GM23338 (cell line): ENCODE measurements around the gene RFWD3. TPM values are rescaled to one million over a fixed set of nuclear protein-coding genes. Genes with fewer than 3 reads are reported as not detected.

Experiments used
- ATAC-seq: fragments of 200-7000 bp; cut with Tn5 transposase; 3 replicates; pipeline ENCODE4 v1.9.1; 2020
- DNase-seq: peaks from one replicate; pipeline ENCODE4 v3.0.0-alpha.2; 2015; ENCODE audit warnings: low spot score
- H2AFZ ChIP-seq: fragments of 200-600 bp; sonication (generic); 2 replicates; pipeline ENCODE4 v1.8.0; 2016; ENCODE audit warnings: antibody characterized with exemption, mild to moderate bottlenecking, moderate library complexity
- H3F3A ChIP-seq: fragments of 200-600 bp; sonication (generic); replicated peaks from 2 replicates; pipeline ENCODE4 v1.8.0; 2017; ENCODE audit warnings: antibody characterized with exemption, mixed run types, low read depth
- H3K27ac ChIP-seq: fragments of 200-600 bp; sonication (generic); 2 replicates; pipeline ENCODE4 v1.6.1; 2016; ENCODE audit warnings: low read depth
- H3K27me3 ChIP-seq: fragments of 200-600 bp; sonication (generic); 2 replicates; pipeline ENCODE4 v1.8.0; 2016; ENCODE audit warnings: mild to moderate bottlenecking, mixed run types, moderate library complexity; ENCODE audit not compliant: insufficient read depth
- H3K36me3 ChIP-seq: fragments of 200-600 bp; sonication (generic); 2 replicates; pipeline ENCODE4 v1.8.0; 2016; ENCODE audit warnings: mild to moderate bottlenecking; ENCODE audit not compliant: insufficient read depth
- H3K4me1 ChIP-seq: fragments of 200-600 bp; sonication (generic); 2 replicates; pipeline ENCODE4 v1.8.0; 2016; ENCODE audit warnings: mild to moderate bottlenecking, moderate library complexity; ENCODE audit not compliant: insufficient read depth
- H3K4me2 ChIP-seq: fragments of 200-600 bp; sonication (generic); 2 replicates; pipeline ENCODE4 v1.7.1; 2017; ENCODE audit warnings: mixed run types
- H3K4me3 ChIP-seq: fragments of 200-600 bp; sonication (generic); 2 replicates; pipeline ENCODE4 v1.6.1; 2016; ENCODE audit warnings: mixed run types
- H3K79me2 ChIP-seq: fragments of 200-600 bp; sonication (generic); replicated peaks from 2 replicates; pipeline ENCODE4 v1.8.0; 2017; ENCODE audit warnings: mild to moderate bottlenecking; ENCODE audit not compliant: insufficient read depth
- H3K9me2 ChIP-seq: fragments of 200-600 bp; sonication (generic); 2 replicates; pipeline ENCODE4 v1.8.0; 2017; ENCODE audit not compliant: insufficient read depth
- H4K20me1 ChIP-seq: fragments of 200-600 bp; sonication (generic); replicated peaks from 2 replicates; pipeline ENCODE4 v1.8.0; 2017; ENCODE audit warnings: mild to moderate bottlenecking; ENCODE audit not compliant: insufficient read depth
- H3K27ac Mint-ChIP-seq: 2 replicates; pipeline ENCODE4 v1.8.0; 2020; ENCODE audit warnings: inconsistent platforms, mild to moderate bottlenecking, moderate library complexity, mixed read lengths
- H3K27me3 Mint-ChIP-seq: 3 replicates; pipeline ENCODE4 v1.8.0; 2022; ENCODE audit warnings: low read depth, mild to moderate bottlenecking, moderate library complexity, mixed read lengths, inconsistent platforms; ENCODE audit not compliant: insufficient read depth, poor library complexity
- H3K36me3 Mint-ChIP-seq: 3 replicates; pipeline ENCODE4 v1.8.0; 2021; ENCODE audit warnings: low read depth, mild to moderate bottlenecking, inconsistent platforms, moderate library complexity, mixed read lengths
- H3K4me1 Mint-ChIP-seq: 3 replicates; pipeline ENCODE4 v1.8.0; 2020; ENCODE audit warnings: mild to moderate bottlenecking, inconsistent platforms, mixed read lengths
- H3K4me3 Mint-ChIP-seq: 3 replicates; pipeline ENCODE4 v1.8.0; 2021; ENCODE audit warnings: moderate library complexity, mild to moderate bottlenecking, inconsistent platforms, mixed read lengths
- H3K9me3 Mint-ChIP-seq: 3 replicates; pipeline ENCODE4 v1.8.0; 2020; ENCODE audit warnings: moderate library complexity, mild to moderate bottlenecking, inconsistent platforms, mixed read lengths
- CREB1 ChIP-seq: fragments of 250-450 bp; sonication (Bioruptor Pico); IDR thresholded peaks from 2 replicates; pipeline ENCODE4 v1.5.0; 2020; ENCODE audit warnings: low read depth, mild to moderate bottlenecking, moderate library complexity
- EZH2 ChIP-seq: fragments of 200-600 bp; sonication (generic); IDR thresholded peaks from one replicate; pipeline ENCODE4 v1.8.0; 2017; ENCODE audit warnings: antibody characterized with exemption, mild to moderate bottlenecking, low read depth; ENCODE audit not compliant: unreplicated experiment
- EZH2phosphoT487 ChIP-seq: fragments of 200-600 bp; sonication (generic); IDR thresholded peaks from one replicate; pipeline ENCODE4 v1.8.1; 2018; ENCODE audit warnings: antibody characterized with exemption; ENCODE audit not compliant: unreplicated experiment
- NANOG ChIP-seq: IDR thresholded peaks from 2 replicates; pipeline ENCODE4 v1.6.1; 2016; ENCODE audit warnings: antibody characterized with exemption, borderline replicate concordance
- ZNF114 ChIP-seq: fragments of 250-450 bp; sonication (Bioruptor Pico); IDR thresholded peaks from 2 replicates; pipeline ENCODE4 v1.5.0; 2020; ENCODE audit warnings: mild to moderate bottlenecking, moderate library complexity
- polyA plus RNA-seq: library from polyadenylated mRNA; unstranded; fragments of >200 nt; fragmentation: Nextera tagmentation; extraction: Ambion mirVana; gene quantifications from 2 replicates; pipeline ENCODE4 v1.2.1, GENCODE V29; 2016
- total RNA-seq: library from RNA; depleted of rRNA; stranded (reverse); fragments of >200 nt; shearing (Covaris generic); gene quantifications from 2 replicates; pipeline ENCODE4 v1.2.3, GENCODE V29; 2014
- TF ChIP-seq, protein P1 (sequence below): IDR thresholded peaks from one replicate; pipeline ENCODE4 v1.6.1; 2018; ENCODE audit warnings: antibody characterized with exemption; ENCODE audit not compliant: unreplicated experiment
- TF ChIP-seq, protein P2 (sequence below): IDR thresholded peaks from 2 replicates; pipeline ENCODE4 v1.6.1; 2016; ENCODE audit warnings: antibody characterized with exemption

The RFWD3 gene
- total and polyA plus RNA-seq, 2 experiments from 2014 or later = 27.6 to 113 TPM

DNA sequence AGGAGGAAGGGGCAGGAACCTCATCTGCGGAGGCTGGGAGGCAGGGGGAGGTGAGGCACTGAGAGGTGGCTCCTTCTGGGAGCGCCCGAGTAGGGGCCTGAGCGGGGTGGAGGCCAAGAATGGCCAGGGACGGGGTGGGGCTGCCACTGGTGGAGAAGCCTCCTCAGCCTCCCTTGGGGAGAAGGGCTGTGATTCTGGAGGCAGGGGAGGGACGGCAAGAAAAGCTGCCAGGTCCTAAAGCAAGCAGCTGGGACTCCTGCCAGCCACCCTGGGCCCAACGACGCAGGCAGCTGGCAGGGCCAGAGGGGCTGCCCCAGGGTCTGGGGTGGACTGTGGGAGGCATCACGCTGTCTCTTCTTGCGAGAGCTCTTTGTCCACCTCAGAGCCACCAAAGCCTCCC is 46.6 kb upstream of the RFWD3 start:
- H3K79me2 ChIP-seq = no peaks in the 10 kb centered on the region
- no peak for ATAC-seq
- no peak overlapping the region for H3K4me3 ChIP-seq
- H3K27ac ChIP-seq = no peak overlapping the region
- no peak overlapping the region for H2AFZ ChIP-seq
- H3K27ac Mint-ChIP-seq = no peak overlapping the region
- H3K36me3 ChIP-seq = no peaks in the 10 kb centered on the region
- no peak for TF ChIP-seq EZH2
- TF ChIP-seq, protein P1, sequence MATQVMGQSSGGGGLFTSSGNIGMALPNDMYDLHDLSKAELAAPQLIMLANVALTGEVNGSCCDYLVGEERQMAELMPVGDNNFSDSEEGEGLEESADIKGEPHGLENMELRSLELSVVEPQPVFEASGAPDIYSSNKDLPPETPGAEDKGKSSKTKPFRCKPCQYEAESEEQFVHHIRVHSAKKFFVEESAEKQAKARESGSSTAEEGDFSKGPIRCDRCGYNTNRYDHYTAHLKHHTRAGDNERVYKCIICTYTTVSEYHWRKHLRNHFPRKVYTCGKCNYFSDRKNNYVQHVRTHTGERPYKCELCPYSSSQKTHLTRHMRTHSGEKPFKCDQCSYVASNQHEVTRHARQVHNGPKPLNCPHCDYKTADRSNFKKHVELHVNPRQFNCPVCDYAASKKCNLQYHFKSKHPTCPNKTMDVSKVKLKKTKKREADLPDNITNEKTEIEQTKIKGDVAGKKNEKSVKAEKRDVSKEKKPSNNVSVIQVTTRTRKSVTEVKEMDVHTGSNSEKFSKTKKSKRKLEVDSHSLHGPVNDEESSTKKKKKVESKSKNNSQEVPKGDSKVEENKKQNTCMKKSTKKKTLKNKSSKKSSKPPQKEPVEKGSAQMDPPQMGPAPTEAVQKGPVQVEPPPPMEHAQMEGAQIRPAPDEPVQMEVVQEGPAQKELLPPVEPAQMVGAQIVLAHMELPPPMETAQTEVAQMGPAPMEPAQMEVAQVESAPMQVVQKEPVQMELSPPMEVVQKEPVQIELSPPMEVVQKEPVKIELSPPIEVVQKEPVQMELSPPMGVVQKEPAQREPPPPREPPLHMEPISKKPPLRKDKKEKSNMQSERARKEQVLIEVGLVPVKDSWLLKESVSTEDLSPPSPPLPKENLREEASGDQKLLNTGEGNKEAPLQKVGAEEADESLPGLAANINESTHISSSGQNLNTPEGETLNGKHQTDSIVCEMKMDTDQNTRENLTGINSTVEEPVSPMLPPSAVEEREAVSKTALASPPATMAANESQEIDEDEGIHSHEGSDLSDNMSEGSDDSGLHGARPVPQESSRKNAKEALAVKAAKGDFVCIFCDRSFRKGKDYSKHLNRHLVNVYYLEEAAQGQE = no peak
- no peak for TF ChIP-seq EZH2phosphoT487
- no peaks in the 10 kb centered on the region for H3F3A ChIP-seq
- H3K27me3 Mint-ChIP-seq = peaks cover 18% of the 10 kb centered on the region
- no peaks in the 10 kb centered on the region; the same call in 1 of the 3 replicates for H3K4me1 Mint-ChIP-seq
- H3K4me3 Mint-ChIP-seq = no peak overlapping the region
- no peaks in the 10 kb centered on the region for H3K4me1 ChIP-seq
- H3K9me3 Mint-ChIP-seq = no peaks in the 10 kb centered on the region; the same call in 2 of the 3 replicates
- H3K36me3 Mint-ChIP-seq = no peaks in the 10 kb centered on the region
- no peaks in the 10 kb centered on the region for H3K27me3 ChIP-seq
- H4K20me1 ChIP-seq = no peaks in the 10 kb centered on the region
- no peak overlapping the region for H3K4me2 ChIP-seq
- no peak for DNase-seq
- no peaks in the 10 kb centered on the region for H3K9me2 ChIP-seq

DNA sequence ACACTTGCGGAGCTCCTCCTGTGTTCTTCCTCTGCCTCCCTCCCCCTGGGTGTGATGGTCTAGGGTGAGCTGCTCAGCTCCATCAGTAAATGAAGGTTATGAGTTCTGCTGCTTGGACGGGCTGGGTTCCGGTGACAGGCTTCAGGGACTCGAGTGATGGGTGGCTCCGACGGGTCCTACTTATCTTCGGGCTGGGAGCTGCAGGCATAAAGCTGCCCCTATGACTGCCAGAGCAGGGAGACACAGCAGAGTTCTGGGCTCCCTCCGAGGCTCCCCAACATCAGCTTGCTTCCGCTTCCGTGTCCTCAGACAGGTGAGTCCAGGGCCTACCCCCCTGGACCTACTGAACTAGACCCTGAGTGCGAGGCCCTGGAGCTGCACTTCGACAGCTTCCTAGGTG is 45.3 kb upstream of the RFWD3 start:
- Histone ChIP-seq H3F3A (no peaks in the 10 kb centered on the region), H2AFZ (no peak overlapping the region), H3K4me2 (no peak overlapping the region), H4K20me1 (no peaks in the 10 kb centered on the region), H3K27ac (no peak overlapping the region), H3K36me3 (no peaks in the 10 kb centered on the region), H3K9me2 (no peaks in the 10 kb centered on the region), H3K4me3 (no peak overlapping the region), H3K4me1 (no peaks in the 10 kb centered on the region), H3K27me3 (no peaks in the 10 kb centered on the region), H3K79me2 (no peaks in the 10 kb centered on the region)
- ATAC-seq (no peak), DNase-seq (no peak)
- peaks cover 12% of the 10 kb centered on the region for H3K27me3 Mint-ChIP-seq
- H3K27ac Mint-ChIP-seq = no peak overlapping the region
- H3K9me3 Mint-ChIP-seq = no peaks in the 10 kb centered on the region; the same call in 2 of the 3 replicates
- H3K4me3 Mint-ChIP-seq = no peak overlapping the region
- H3K4me1 Mint-ChIP-seq = no peaks in the 10 kb centered on the region; the same call in 2 of the 3 replicates
- H3K36me3 Mint-ChIP-seq = no peaks in the 10 kb centered on the region
- no peak for TF ChIP-seq NANOG
- TF ChIP-seq ZNF114 (CRISPR knock-in tag) = no peak
- no peak for TF ChIP-seq CREB1 (CRISPR knock-in tag)
- TF ChIP-seq, protein P2, sequence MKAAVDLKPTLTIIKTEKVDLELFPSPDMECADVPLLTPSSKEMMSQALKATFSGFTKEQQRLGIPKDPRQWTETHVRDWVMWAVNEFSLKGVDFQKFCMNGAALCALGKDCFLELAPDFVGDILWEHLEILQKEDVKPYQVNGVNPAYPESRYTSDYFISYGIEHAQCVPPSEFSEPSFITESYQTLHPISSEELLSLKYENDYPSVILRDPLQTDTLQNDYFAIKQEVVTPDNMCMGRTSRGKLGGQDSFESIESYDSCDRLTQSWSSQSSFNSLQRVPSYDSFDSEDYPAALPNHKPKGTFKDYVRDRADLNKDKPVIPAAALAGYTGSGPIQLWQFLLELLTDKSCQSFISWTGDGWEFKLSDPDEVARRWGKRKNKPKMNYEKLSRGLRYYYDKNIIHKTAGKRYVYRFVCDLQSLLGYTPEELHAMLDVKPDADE = no peak
